ENCODE measurements around the gene ITLN2.
"Not testable (repeated sequence)": the region's sequence is repeated elsewhere in the genome, so short reads cannot be mapped to it uniquely, and the experiment has no call there.

The ITLN2 gene

DNA sequence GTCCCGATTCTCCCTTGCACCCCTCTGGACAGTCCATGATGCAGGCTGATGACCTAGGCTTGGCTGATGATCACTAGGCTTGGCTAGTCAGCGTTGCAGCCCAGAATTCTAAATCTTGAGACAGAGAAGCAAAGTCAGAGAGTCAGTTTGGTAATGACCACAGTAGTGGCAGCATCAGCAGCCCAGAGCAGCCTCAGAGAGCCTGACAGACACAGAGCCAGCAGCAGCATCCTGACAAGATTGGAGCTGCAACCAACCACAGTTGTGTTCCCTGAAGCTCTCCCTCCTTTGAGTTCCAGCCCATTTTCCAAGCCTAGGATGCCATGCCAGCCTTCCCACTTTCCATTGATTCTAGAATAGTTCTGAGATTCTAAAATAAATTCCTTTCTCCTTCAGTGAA lies 52.8 kb downstream of the ITLN2 start:
- no peaks in the 10 kb centered on the region for H3K4me1 ChIP-seq (ENCODE audit: control insufficient read depth, low read depth, low read length)
- H3K27ac ChIP-seq (ENCODE audit: low read length), result no peak overlapping the region
- H3K36me3 ChIP-seq (ENCODE audit: control insufficient read depth, low read depth, low read length), result no peaks in the 10 kb centered on the region
- H3K4me3 ChIP-seq (ENCODE audit: low read length), result no peak overlapping the region
- H3K27me3 ChIP-seq (ENCODE audit: control insufficient read depth, insufficient read depth, low read length), result no peaks in the 10 kb centered on the region
- H3K9ac ChIP-seq (ENCODE audit: low read length), result no peak overlapping the region
- no peaks in the 10 kb centered on the region for H3K9me3 ChIP-seq (ENCODE audit: control insufficient read depth, low read depth, low read length)

DNA sequence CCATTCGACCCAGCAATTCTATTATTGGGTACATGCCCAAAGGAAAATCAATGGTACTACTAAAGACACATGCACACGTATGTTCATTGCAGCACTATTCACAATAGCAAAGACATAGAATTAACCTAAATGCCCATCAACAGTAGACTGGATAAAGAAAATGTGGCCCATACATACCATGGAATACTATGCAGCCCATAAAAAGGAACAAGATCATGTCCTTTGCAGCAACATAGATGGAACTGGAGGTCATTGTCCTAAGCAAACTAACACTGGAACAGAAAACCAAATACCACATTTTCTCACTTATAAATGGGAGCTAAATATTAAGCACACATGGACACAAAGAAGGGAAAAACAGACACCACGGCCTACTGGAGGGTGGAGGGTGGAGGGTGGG lies 53.9 kb downstream of the ITLN2 start:
- not testable (repeated sequence) for H3K9ac ChIP-seq (ENCODE audit: low read length); H3K4me1 ChIP-seq (ENCODE audit: control insufficient read depth, low read depth, low read length); H3K9me3 ChIP-seq (ENCODE audit: control insufficient read depth, low read depth, low read length); H3K27me3 ChIP-seq (ENCODE audit: control insufficient read depth, insufficient read depth, low read length); H3K36me3 ChIP-seq (ENCODE audit: control insufficient read depth, low read depth, low read length); H3K27ac ChIP-seq (ENCODE audit: low read length); H3K4me3 ChIP-seq (ENCODE audit: low read length)
